Stimulated activated CD4-positive, alpha-beta T cell treated with anti-CD3 and anti-CD28 coated beads, Interleukin-2, amount 100 ng/mL, for 24 hours (primary cell): ENCODE measurements around the gene CIAO2A.
"Not testable (repeated sequence)": the region's sequence is repeated elsewhere in the genome, so short reads cannot be mapped to it uniquely, and the experiment has no call there.

Source experiments
- DNase-seq, 2 donors: peaks; one replicate each; pipeline ENCODE4 v3.0.0-alpha.2; 2020

CIAO2A gene

DNA sequence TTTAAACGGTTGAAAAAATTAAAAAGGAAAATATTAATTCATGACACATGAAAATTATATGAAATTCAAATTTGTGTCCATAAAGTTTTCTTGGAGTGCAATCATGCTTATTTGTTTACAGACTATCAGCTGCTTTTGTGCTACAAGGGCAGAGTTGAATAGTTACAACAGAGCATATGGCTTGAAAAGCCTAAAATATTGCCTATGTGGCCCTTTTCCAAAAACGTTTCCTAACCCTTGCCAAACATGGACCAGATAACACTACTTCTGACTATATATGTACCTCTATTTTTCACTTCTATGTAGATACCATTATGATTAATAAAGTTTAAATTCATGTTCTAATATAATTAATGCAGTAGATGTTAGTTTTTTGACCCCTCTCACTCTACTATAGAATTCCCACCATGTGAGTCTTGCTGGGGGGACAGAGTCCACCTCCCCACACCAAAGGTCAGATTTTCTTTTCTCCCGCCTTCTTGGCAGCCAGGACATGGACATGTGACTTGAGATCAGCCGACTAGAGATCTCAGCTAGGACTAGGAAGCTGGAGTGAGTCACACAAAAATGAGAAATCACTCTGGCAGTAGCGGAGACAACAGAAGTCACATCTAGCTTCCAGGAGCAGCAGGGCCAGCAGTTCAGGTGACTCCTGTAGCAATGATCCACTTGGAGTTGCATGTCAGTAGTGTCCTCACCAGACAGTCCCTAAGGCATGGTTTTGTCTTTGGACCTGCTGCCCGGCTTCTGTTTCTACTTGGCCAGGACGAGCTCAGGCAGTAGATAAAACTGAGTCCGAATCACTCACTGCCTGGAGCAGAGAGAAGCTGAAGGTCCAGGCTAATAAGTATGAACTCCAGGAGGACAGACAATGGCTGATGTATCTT, 22.4 kb downstream of the CIAO2A start:
- DNase-seq = no peak

DNA sequence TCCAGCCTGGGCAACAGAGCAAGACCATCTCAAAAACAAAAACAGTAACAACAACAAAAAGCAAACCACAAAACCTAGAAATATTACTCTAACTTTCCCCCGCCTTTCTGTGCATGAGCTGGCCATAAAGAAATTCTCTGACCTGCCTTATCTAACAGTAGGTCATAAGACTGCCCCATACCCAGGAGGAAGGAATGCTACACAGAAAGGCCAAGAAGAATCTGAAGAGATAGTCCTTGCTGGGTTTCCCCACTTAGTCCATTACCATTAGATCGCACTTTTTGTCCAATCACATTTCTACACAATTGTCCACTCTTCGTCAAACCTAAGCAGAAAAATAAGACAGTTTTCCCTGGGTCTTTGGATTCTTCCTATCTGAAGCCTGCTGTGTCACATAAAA, 23.5 kb downstream of the CIAO2A start:
- no peak for DNase-seq

DNA sequence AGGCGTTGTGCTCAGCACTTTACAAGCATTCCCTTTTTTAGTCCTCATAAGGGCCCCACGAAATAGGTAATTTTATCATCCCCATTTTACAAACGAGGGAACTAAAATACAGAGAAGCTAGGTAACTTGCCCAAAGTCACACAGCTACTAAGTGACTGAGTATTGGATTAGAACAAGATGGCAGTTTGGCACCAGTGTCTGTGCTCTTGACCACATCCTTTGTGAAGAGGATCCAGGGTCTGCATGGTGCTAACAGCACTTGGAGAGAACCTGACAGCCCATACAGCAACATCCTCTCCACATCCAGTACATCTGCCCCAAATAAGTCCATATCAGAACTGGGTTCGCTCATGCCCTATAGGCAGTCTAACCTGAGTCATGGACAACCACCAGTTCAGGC, 25.5 kb downstream of the CIAO2A start:
- DNase-seq = no peak

DNA sequence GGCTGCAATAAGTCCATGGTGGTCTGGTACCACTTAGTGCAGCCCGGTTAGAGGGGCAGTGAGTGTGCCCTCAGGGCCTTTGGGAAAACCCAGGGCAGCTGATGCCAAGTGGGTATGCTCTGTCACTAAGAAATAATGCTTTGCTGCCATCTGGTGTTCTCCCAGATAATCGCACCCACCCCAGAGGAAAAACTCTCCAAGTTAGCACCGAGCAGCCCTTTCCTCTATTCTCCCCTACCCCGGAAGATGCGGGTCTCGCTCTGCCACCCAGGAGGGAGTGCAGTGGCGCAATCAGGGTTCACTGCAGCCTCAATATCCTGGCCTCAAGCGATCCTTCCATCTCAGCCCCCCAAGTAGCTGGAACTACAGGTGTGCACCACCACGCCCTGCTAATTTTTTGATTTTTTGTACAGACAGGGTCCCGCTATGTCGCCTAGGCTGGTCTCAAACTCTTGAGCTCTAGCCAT, 26.0 kb downstream of the CIAO2A start:
- peak; percentile 70 to 76 for DNase-seq

DNA sequence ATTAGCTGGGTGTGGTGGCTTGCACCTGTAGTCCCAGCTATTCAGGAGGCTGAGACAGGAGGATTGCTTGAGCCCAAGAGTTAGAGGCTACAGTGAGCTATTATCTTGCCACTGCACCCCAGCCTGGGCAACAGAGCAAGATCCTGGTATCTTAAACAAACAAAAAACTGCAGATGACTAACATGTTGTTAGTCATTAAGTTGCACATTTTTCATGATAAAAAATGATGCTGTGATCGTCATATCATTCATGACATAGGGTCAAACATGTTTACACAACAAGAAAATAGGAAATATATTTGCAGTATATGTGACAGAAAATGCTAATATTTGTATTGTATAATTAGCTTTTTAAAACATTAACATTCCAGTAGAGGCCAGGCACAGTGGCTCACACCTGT, 27.2 kb downstream of the CIAO2A start:
- DNase-seq = no peak

DNA sequence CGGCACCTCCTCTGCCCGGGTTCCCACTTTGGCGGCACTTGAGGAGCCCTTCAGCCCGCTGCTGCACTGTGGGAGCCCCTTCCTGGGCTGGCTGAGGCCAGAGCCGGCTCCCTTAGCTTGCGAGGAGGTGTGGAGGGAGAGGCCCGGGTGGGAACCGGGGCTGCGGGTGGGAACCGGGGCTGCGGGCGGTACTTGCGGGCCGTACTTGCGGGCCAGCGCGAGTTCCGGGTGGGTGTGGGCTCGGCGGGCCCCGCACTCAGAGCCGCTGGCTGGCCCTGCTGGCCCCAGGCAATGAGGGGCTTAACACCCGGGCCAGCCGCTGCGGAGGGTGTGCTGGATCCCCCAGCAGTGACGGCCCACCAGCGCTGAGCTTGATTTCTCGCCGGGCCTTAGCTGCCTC, 32.9 kb downstream of the CIAO2A start:
- no peak for DNase-seq

DNA sequence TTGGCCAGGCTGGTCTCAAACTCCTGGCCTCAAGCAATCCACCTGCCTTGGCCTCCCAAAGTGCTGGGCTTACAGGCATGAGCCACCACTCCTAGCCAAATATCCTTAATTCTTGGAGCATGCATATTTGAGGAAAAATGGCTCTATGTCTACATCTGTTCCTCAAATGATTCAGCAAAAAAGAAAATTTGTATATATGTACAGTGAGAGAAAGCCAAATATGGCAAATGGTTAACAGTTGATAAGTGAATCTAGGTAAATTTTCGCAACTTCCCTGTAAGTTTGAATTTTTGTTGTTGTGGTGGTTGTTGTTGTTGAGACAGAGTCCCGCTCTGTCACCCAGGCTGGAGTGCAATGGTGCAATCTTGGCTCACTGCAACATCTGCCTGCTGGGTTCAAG, 34.5 kb downstream of the CIAO2A start:
- DNase-seq = not testable (repeated sequence)

DNA sequence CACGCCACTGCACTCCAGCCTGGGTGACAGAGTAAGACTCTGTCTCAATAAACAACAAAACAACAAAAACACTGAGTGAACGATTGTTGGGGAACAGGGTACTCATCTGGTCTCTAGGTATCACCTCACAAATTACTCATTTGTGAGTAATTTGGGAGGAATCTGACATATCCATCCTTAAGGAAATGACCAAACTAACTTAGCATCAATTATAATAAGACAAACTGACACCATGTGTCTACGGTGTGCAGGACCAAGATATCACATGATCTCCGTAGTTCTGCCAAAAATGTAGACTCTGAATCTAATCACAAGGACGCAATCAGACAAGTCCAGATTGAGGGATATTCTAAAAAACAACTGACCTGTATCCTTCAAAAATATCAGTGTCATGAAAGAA, 35.4 kb downstream of the CIAO2A start:
- DNase-seq = no peak

DNA sequence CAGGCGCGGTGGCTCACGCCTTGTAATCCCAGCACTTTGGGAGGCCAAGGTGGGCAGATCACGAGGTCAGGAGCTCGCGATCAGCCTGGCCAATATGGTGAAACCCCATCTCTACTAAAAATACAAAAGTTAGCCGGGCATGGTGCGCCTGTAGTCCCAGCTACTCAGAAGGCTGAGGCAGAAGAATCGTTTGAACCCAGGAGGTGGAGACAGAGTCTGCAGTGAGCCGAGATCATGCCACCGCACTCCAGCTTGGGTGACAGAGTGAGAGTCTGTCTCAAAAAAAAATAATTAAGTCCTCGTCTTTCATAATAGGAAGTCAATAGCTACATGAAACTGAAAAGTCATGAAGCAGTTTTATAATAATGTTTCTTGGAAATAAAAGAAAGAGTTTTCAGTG, 40.0 kb downstream of the CIAO2A start:
- not testable (repeated sequence) for DNase-seq

DNA sequence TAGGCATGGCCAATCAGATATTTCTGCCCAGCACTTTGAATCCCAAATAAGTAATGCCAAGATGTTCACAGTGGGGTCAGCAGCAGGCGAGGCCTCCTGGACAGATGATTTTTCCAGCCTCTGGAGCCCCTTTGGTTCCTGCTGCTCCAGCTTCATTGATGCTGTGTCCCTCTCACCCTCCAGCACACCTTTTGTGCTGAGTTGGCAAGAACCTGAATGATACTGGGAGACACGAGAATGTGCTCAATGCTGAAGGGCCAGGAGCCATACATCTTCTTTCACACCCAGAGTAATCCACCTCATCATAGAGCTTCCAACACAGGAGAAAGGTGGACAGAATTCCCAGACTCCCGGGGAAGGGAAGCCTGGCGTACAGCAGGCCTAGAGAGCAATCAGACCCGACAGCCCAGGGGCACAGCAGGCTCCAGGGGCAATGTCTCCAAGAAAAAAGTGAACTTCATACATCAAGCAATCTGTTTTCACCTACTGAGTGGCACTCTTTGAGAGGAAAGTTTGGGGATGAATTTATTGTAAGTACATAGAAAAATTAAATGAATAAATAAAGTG, 40.6 kb downstream of the CIAO2A start:
- DNase-seq = no peak

DNA sequence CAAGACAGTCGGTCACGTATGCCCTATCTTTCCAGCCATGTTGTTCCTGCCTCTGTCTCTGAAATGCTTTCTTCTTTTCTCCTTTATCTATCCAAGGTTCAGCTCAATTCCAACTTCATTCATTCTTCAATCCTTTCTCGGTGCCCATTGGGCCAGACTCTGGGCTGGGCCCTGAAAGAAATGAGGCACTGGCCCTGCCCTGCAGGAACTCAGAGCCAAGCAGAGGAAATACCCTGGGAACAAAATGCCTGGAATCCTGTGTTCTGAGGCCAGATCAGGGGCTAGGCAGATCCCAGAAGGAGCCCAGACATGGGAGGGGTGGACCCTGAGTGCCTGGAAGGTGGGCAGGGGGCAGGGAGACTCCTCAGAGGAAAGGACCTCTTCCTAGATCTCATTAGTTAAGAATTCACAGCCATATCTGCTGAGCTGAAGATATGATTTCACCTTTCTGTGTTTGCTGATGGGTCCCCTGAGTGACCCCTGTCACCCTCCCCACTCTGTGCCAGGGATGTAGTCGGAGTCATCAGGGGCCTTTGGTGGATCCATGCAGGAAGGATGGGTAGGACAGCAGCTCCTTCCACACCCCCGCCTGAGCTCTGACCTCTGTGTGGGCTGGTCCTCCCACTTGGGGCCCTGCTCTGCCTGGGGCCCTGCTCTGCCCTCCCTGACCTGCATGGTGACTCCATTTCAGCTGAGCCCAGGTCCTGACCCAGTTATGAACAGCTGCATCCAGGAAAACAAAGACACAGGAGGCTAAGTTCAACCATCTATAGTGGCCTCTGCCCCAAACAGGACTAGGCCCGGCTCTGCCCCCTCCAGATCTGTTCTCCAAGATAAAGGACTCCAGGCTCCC, 42.0 kb downstream of the CIAO2A start:
- DNase-seq = no peak

DNA sequence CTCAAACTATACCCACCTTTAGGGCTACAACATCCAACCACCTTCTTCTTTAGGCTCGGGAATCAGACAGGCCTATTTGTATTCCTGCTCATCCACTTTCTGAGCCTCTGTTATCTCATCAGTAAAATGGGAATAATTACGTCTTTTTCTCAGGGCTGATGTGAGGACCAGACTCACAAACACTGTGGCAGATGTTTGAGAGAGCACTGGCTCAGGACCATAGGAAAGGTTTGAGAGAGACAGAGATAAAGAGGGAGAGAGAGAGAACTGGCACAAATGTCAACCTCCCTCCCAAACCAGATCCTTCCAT, 42.6 kb downstream of the CIAO2A start:
- no peak for DNase-seq

DNA sequence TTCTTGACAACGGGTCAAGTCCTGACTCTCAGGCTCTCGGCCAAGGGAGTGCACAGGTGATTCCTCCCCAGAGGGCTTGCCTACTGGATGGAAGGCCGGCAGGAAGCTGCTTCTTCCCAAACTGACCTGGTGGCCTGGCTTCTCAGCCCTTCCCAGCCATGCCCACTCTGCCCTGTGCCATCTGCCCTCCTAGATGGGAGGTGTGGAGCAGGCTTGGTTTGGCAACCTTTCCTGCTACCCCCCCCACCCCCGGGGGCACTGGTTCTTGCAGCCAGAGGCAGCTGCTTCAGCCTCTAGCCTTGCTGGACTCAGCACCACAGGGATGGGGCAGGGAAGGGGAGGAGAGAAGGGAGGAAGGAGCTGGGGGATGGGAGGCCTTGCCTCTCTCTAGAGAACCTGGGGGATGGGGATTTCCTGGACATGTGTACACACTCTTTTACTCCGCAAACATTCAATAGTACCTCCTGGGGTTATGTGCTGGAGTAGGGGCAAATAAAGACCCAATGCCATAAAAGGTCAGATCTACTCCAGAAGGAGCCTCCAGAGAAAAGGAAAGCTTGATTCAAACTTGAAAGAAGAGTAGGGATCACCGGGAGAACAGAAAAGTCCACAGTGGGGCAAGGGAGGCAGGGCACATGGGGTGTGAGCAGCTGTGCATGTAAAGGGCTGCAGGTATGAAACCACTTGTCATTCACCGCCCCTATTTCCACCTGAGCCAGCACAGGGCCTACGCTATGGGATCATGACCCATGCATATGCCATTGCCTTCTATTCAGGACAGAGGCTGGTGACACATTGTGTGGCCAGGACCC, 43.2 kb downstream of the CIAO2A start:
- no peak for DNase-seq

DNA sequence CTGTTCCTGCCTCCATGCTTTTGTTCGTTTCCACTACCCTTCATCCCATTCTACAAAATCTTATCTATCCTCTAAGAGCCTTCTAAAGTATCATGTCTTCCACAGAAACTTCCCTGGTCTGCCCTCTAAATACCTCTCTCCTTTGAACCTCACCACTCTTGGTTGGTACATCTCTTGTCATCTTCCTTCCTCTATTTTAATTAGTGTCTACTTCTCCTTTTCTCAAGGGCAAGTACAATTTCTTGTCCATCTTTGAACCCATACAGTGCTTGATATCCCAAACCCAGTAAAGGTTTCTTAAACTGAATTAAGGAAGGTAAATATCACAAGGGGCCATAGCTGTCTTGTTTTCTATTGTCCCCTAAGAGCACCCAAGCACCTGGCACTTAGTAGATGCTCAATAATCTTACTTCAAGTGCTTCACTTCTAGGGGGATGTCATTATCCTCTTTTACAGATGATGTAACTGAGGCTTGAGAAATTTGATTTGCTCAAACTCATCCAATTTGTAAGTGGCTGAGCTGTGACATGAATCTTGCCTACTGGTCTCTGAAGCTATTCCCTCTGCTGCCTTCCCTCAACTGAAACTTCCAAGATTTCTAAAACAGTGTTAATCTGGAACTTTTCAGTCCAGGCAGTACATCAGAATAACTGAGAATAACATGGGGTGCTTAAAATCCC, 44.7 kb downstream of the CIAO2A start:
- no peak for DNase-seq

DNA sequence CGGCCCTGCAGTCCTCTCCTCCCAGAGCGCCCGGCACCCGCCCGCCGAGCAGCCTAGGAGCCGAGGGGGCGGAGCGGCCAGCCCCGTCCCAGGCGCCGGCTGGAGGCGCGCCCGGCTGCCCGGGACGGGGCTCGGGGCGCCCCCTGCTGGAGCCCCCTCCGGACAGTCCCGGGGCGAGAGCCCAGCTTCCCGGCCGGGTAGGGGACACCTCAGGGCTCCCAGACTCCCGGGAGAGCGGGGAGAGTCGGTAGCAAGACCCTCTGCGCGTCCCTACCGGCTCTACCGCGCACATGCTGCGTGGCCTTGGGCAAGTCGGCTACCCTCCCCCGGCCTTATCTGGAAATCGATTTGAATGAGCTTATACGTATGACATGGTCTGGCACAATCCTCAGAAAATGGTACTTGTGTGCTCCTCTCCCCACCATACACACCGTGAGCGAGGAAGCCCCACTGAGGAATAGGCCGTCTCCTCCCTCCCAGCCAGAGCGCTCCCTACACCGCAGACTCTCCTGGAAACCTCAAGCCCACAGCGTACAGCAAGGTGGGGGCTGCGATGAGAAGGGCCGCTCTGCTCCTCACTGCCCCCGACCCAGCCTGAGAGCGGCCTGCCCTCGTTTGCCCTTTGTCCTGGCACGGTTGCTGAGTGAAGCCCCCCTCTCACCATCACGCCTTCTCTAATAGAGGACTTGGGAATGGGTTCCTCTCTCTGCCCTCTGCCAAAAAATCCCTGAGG, 47.1 kb downstream of the CIAO2A start, which contains the start of gene DAPK2:
Gene DAPK2, minus strand, starts transcription at position 65 of the 733 bp plus-strand sequence. CDS start 6,224 bp downstream, outside the sequence.
- peak; percentile 73 to 77 for DNase-seq

DNA sequence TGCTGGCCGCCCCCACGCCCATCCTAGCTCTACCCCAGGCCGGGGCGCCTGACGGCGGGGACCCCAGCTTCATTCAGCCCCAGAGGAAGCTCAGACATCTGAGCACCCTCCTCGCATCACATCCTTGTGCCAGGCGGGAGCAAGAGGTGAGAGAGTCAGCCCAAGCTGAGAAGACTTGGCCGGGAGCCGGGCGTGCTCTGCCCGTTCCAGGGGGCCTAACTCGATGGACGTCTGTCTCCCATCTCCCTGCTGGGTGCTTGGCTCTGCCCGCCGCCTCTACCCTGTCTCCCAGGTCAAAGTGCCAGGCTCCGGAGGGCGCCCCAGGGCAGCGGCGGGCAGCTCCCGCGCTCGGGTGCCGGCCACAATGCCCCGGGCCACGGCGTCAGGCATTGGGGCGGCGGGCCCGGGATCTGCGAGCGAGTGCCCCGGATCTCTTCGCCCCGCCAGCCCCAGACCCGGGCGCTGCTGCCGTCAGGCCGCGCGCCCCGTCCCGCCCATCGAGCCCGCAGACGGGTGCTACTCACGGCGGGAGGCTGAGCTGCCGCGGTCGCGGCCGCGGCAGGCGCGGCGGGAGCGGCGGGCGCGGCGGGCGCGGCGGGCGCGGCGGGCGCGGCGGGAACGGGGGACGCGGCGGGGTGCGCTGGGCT, 47.7 kb downstream of the CIAO2A start:
- peak in 1 of 2 donors; percentile 27 for DNase-seq

DNA sequence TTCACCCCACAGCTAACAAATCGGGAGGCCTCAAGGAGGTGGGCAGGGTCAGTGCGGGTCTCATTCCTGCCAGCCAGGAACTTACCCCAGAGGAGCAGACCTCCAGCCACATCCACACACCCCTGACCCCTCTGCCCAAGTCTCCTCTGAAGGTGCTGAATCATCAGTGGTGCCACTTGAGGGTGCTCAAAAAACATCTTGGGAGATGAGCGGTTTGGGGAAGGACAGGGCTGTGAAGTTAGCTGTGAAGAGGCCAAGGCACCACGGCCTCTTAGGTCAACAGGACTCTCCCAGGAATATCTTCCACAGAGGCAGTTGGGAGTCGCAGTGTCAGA, 48.6 kb downstream of the CIAO2A start:
- no peak for DNase-seq

DNA sequence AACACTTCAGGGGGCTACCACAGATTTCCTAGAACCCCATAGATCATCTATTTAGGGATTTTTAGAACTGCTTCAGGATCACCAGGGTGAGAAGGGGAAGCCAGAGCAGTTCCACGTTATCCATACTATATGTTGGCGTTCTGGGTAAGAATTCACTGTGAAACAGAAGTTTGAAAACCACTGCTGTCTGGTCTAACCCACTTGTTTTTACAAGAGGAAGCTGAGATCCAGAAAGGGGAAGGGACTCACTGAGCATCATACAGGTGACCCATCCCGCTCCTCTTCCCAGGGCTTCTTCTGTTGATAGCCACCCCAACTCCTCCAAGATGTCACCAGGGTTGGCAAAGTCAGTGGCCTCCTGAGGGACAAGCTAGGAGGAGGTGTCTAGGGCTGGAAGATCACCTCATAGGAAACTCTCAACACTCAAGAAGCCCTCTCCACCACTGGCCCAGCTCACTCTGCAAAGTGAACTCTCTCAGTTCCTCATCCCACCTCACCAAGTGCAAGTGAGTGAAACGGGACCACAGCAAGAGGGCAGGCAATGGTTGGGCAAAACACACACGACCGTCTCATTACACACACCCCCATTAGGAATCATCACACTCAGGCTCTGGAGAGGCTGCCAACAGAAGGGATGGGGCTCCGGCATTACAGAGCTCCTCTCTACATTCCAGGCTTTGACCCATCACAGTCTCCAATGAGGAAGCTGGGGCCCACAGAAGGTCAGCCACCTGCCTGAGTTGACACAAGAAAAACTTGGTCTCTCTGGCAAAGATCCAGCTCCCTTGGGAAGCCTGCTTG, 49.1 kb downstream of the CIAO2A start:
- no peak for DNase-seq

DNA sequence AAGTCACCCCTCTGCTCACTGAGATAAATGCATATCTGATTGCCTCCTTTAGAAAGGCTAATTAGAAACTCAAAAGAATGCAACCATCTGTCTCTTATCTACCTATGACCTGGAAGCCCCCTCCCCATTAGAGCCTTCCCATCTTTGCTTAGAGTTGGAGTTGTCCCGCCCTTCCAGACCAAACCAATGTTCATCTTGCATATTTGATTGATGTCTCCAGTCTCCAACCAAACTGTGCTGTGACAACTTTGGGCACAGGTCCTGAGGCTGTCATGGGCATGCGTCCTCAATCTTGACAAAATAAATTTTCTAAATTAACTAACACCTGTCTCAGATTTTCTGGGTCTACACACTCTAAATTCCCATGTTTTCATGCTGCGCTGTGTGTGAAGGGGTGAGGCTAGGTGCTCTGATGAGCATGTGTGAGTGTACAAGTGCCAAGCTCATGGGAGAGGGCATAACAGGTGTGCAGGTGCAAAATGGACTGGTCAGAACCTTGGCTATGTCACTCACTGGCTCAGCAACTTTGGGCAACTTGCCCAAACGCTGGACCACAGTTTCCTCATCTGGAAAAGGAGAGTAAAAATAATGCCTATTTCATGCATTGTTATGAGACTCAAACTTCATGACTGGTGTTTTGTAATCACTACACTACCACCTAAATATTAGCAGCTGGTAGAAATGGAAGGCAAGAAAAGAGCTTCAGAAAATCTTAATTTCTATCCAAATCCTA, 54.6 kb downstream of the CIAO2A start:
- DNase-seq = no peak
